GM12874 (cell line): ENCODE measurements around the gene ASS1.

Experiments
- CTCF ChIP-seq: IDR thresholded peaks from 2 replicates; pipeline ENCODE4 v1.5.1; 2011; ENCODE audit warnings: low read depth, mild to moderate bottlenecking, control low read depth, low read length, moderate library complexity; ENCODE audit not compliant: insufficient read depth

The ASS1 gene

DNA sequence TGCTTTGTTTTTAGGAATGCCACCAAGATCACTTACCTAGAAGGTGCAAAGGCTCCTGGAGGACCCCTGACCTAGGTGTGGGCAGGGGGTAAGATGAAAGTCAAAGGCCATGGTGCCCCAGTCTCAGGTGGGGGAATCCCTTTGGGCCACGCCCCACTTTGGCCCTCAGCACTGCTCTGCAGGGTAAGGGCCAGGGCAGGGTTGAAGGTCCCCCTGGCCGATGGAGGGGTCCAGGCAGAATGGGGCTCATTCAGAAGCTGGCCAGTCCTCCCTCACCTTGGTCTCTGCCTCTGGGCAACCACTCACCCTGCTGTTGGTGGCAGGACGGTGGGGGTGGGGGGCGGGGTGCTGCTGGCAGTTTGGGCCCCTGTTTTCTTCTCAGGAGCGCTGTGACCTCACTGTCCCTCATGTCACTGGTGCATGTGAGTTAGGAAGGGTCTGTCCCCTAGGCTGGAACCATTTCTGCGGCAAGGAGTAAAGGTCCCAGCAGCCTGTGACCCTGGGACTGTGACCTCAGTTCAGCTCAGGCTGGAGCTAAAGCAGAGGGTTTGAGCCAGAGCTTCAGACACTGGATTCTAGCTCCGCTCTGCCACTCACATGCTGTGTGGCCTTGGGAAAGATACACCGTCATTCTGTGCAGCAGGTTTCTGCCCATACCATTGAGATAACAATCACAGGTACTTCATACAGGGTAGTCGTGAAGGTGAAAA is 1.9 kb upstream of the ASS1 start:
- TF ChIP-seq CTCF = no peak

DNA sequence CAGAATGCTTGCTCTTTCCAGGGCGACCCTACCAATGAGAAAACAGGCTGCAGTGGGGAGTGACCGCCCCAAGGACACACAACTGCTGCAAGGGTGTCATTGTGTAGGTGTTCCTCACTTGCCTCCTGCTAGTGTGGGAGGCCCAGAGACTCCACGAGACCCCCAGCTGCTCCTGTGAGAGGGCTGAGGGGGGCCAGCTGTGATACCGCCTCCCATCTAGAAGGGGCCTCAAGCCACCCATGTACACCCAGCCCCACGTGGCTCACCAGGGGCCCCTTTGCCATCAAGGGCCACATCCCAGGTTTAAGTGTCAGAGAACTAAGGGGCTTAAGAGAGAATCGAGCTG is 1.3 kb upstream of the ASS1 start:
- no peak for TF ChIP-seq CTCF

- TF ChIP-seq CTCF = no peak
Observed at GRCh38 chr9:130443840-130444492, 795 bp upstream of the ASS1 start.

GRCh38 chr9:130445268-130445983 is 665 bp downstream of the ASS1 start:
- TF ChIP-seq CTCF = no peak

GRCh38 chr9:130446101-130446861 is 1.5 kb downstream of the ASS1 start:
- no peak for TF ChIP-seq CTCF

DNA sequence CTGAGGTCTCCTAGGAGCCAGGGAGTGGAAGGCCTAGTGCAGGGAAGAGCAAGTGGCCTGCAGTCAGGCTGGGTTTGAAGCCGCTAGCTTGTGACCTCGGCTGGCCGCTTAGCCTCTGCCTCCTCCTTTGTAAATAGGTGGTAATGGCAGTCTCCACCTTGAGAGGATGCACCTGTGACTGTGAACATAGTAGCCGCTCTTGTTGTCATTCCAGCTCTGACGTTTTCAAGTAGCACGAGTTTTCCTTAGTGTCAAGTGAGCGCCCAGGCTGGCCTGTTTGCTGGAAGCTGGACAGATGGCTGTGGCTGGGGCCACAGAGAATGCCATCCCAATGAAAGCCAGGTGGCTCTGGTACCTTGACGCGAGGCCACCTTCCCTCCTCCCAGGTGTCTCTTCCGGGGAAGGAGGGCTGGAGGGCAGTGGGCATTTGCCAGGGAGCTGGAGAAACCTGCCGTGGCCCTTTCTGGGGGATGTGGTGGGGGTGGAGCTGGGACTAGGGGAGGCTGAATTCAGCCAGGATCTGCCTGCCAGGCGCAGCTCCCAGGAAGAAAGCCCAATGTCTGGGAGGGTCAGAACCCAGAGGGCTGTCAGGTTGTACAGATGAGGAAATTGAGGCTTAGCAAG is 2.5 kb downstream of the ASS1 start:
- no peak for TF ChIP-seq CTCF

DNA sequence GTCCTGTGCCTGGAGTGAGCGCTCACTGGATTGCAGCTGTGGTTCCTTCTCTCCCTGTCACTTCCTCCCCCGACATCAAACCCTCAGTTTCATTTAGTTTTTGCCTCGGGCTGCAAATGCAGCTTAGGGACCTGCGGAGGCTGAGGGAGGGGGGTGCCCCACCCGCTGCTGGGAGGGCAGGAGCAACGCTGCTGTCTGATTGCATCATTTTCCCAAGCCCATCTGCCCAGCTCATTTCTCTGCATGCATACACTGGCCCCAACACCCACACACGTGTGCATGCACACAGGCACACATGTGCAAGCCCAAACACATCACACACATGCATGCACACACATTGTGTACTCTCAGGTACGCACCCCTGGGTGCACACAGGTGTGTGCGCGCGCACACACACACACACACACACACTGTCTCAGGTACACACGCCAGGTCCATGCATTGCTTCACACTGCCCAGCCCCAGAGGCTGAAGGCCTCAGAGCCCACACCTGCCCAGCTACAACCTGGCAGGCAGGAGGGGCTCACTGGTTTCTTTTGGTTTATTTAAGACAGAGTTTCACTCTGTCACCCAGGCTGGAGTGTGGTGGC is 3.4 kb downstream of the ASS1 start:
- no peak for TF ChIP-seq CTCF
